ENCODE results near the gene ESR1.
"Not testable (repeated sequence)": the region's sequence is repeated elsewhere in the genome, so short reads cannot be mapped to it uniquely, and the experiment has no call there.

The ESR1 gene

GRCh38 chr6:152053332-152053731, 245.8 kb downstream of the ESR1 start:
- DNase-seq (ENCODE audit: low spot score): no peak

GRCh38 chr6:152054441-152054840, 247.0 kb downstream of the ESR1 start:
- peak; percentile 59 for DNase-seq (ENCODE audit: low spot score)

- DNase-seq (ENCODE audit: low spot score): no peak
Measured at GRCh38 chr6:152055517-152055916, 248.0 kb downstream of the ESR1 start.

GRCh38 chr6:152057832-152058498, 250.5 kb downstream of the ESR1 start:
- no peak for DNase-seq (ENCODE audit: low spot score)

- no peak for DNase-seq (ENCODE audit: low spot score)
Measured at GRCh38 chr6:152059909-152060308, 252.4 kb downstream of the ESR1 start.

- DNase-seq (ENCODE audit: low spot score): no peak
Measured at GRCh38 chr6:152062476-152062875, 255.0 kb downstream of the ESR1 start.

- DNase-seq (ENCODE audit: low spot score): no peak
Measured at GRCh38 chr6:152063170-152063921, 255.9 kb downstream of the ESR1 start.

GRCh38 chr6:152068622-152069261, 261.3 kb downstream of the ESR1 start:
- DNase-seq (ENCODE audit: low spot score): no peak

GRCh38 chr6:152070556-152070955, 263.1 kb downstream of the ESR1 start:
- no peak for DNase-seq (ENCODE audit: low spot score)

- no peak for DNase-seq (ENCODE audit: low spot score)
Measured at GRCh38 chr6:152071318-152071717, 263.8 kb downstream of the ESR1 start.

- DNase-seq (ENCODE audit: low spot score): no peak
Measured at GRCh38 chr6:152071843-152072242, 264.4 kb downstream of the ESR1 start.

- DNase-seq (ENCODE audit: low spot score): not testable (repeated sequence)
Measured at GRCh38 chr6:152076242-152076641, 268.8 kb downstream of the ESR1 start.

- DNase-seq (ENCODE audit: low spot score): no peak
Measured at GRCh38 chr6:152078001-152078400, 270.5 kb downstream of the ESR1 start.

GRCh38 chr6:152078804-152079203, 271.3 kb downstream of the ESR1 start:
- DNase-seq (ENCODE audit: low spot score): no peak

GRCh38 chr6:152085451-152085921, 278.0 kb downstream of the ESR1 start:
- DNase-seq (ENCODE audit: low spot score): peak; percentile 95

GRCh38 chr6:152086223-152086873, 278.9 kb downstream of the ESR1 start:
- DNase-seq (ENCODE audit: low spot score): peak; percentile 49

GRCh38 chr6:152087096-152087495, 279.6 kb downstream of the ESR1 start:
- peak; percentile 87 for DNase-seq (ENCODE audit: low spot score)

- DNase-seq (ENCODE audit: low spot score): peak; percentile 13
Measured at GRCh38 chr6:152087701-152088100, 280.2 kb downstream of the ESR1 start.

GRCh38 chr6:152089992-152090391, 282.5 kb downstream of the ESR1 start:
- DNase-seq (ENCODE audit: low spot score): peak; percentile 49

- no peak for DNase-seq (ENCODE audit: low spot score)
Measured at GRCh38 chr6:152091201-152091600, 283.7 kb downstream of the ESR1 start.

- DNase-seq (ENCODE audit: low spot score): no peak
Measured at GRCh38 chr6:152091851-152092341, 284.4 kb downstream of the ESR1 start.

GRCh38 chr6:152093711-152094110, 286.2 kb downstream of the ESR1 start:
- DNase-seq (ENCODE audit: low spot score): no peak
